GM23338 (cell line): Measurements from ENCODE around the gene TTC16. TPM values are rescaled to one million over a fixed set of nuclear protein-coding genes. Genes with fewer than 3 reads are reported as not detected.

Source experiments
- ATAC-seq: fragments of 200-7000 bp; cut with Tn5 transposase; 3 replicates; pipeline ENCODE4 v1.9.1; 2020
- DNase-seq: peaks from one replicate; pipeline ENCODE4 v3.0.0-alpha.2; 2015; ENCODE audit warnings: low spot score
- H2AFZ ChIP-seq: fragments of 200-600 bp; sonication (generic); 2 replicates; pipeline ENCODE4 v1.8.0; 2016; ENCODE audit warnings: antibody characterized with exemption, mild to moderate bottlenecking, moderate library complexity
- H3F3A ChIP-seq: fragments of 200-600 bp; sonication (generic); replicated peaks from 2 replicates; pipeline ENCODE4 v1.8.0; 2017; ENCODE audit warnings: antibody characterized with exemption, mixed run types, low read depth
- H3K27ac ChIP-seq: fragments of 200-600 bp; sonication (generic); 2 replicates; pipeline ENCODE4 v1.6.1; 2016; ENCODE audit warnings: low read depth
- H3K27me3 ChIP-seq: fragments of 200-600 bp; sonication (generic); 2 replicates; pipeline ENCODE4 v1.8.0; 2016; ENCODE audit warnings: mild to moderate bottlenecking, mixed run types, moderate library complexity; ENCODE audit not compliant: insufficient read depth
- H3K36me3 ChIP-seq: fragments of 200-600 bp; sonication (generic); 2 replicates; pipeline ENCODE4 v1.8.0; 2016; ENCODE audit warnings: mild to moderate bottlenecking; ENCODE audit not compliant: insufficient read depth
- H3K4me1 ChIP-seq: fragments of 200-600 bp; sonication (generic); 2 replicates; pipeline ENCODE4 v1.8.0; 2016; ENCODE audit warnings: mild to moderate bottlenecking, moderate library complexity; ENCODE audit not compliant: insufficient read depth
- H3K4me2 ChIP-seq: fragments of 200-600 bp; sonication (generic); 2 replicates; pipeline ENCODE4 v1.7.1; 2017; ENCODE audit warnings: mixed run types
- H3K4me3 ChIP-seq: fragments of 200-600 bp; sonication (generic); 2 replicates; pipeline ENCODE4 v1.6.1; 2016; ENCODE audit warnings: mixed run types
- H3K79me2 ChIP-seq: fragments of 200-600 bp; sonication (generic); replicated peaks from 2 replicates; pipeline ENCODE4 v1.8.0; 2017; ENCODE audit warnings: mild to moderate bottlenecking; ENCODE audit not compliant: insufficient read depth
- H3K9me2 ChIP-seq: fragments of 200-600 bp; sonication (generic); 2 replicates; pipeline ENCODE4 v1.8.0; 2017; ENCODE audit not compliant: insufficient read depth
- H4K20me1 ChIP-seq: fragments of 200-600 bp; sonication (generic); replicated peaks from 2 replicates; pipeline ENCODE4 v1.8.0; 2017; ENCODE audit warnings: mild to moderate bottlenecking; ENCODE audit not compliant: insufficient read depth
- H3K27ac Mint-ChIP-seq: 2 replicates; pipeline ENCODE4 v1.8.0; 2020; ENCODE audit warnings: inconsistent platforms, mild to moderate bottlenecking, moderate library complexity, mixed read lengths
- H3K27me3 Mint-ChIP-seq: 3 replicates; pipeline ENCODE4 v1.8.0; 2022; ENCODE audit warnings: low read depth, mild to moderate bottlenecking, moderate library complexity, mixed read lengths, inconsistent platforms; ENCODE audit not compliant: insufficient read depth, poor library complexity
- H3K36me3 Mint-ChIP-seq: 3 replicates; pipeline ENCODE4 v1.8.0; 2021; ENCODE audit warnings: low read depth, mild to moderate bottlenecking, inconsistent platforms, moderate library complexity, mixed read lengths
- H3K4me1 Mint-ChIP-seq: 3 replicates; pipeline ENCODE4 v1.8.0; 2020; ENCODE audit warnings: mild to moderate bottlenecking, inconsistent platforms, mixed read lengths
- H3K4me3 Mint-ChIP-seq: 3 replicates; pipeline ENCODE4 v1.8.0; 2021; ENCODE audit warnings: moderate library complexity, mild to moderate bottlenecking, inconsistent platforms, mixed read lengths
- H3K9me3 Mint-ChIP-seq: 3 replicates; pipeline ENCODE4 v1.8.0; 2020; ENCODE audit warnings: moderate library complexity, mild to moderate bottlenecking, inconsistent platforms, mixed read lengths
- CREB1 ChIP-seq: fragments of 250-450 bp; sonication (Bioruptor Pico); IDR thresholded peaks from 2 replicates; pipeline ENCODE4 v1.5.0; 2020; ENCODE audit warnings: low read depth, mild to moderate bottlenecking, moderate library complexity
- CTCF ChIP-seq, 2 experiments: fragments of 200-600 bp in 1 of 2; sonication (generic) in 1 of 2; conservative IDR thresholded peaks; 2 replicates each; pipeline versions ENCODE4 v1.5.1 to v1.6.1; 2016 to 2017; ENCODE audit warnings: antibody characterized with exemption in 2 of 2, low read depth in 2 of 2, mild to moderate bottlenecking in 2 of 2, moderate library complexity in 1 of 2
- EZH2 ChIP-seq: fragments of 200-600 bp; sonication (generic); IDR thresholded peaks from one replicate; pipeline ENCODE4 v1.8.0; 2017; ENCODE audit warnings: antibody characterized with exemption, mild to moderate bottlenecking, low read depth; ENCODE audit not compliant: unreplicated experiment
- EZH2phosphoT487 ChIP-seq: fragments of 200-600 bp; sonication (generic); IDR thresholded peaks from one replicate; pipeline ENCODE4 v1.8.1; 2018; ENCODE audit warnings: antibody characterized with exemption; ENCODE audit not compliant: unreplicated experiment
- POLR2AphosphoS5 ChIP-seq: IDR thresholded peaks from 2 replicates; pipeline ENCODE4 v1.6.1; 2016; ENCODE audit warnings: antibody characterized with exemption, low read depth
- STAT1 ChIP-seq: IDR thresholded peaks from one replicate; pipeline ENCODE4 v1.6.1; 2016; ENCODE audit warnings: antibody characterized with exemption; ENCODE audit not compliant: unreplicated experiment
- ZNF331 ChIP-seq: fragments of 250-450 bp; sonication (Bioruptor Pico); IDR thresholded peaks from 2 replicates; pipeline ENCODE4 v1.5.0; 2020; ENCODE audit warnings: low read depth, mild to moderate bottlenecking, moderate library complexity
- ZNF462 ChIP-seq: fragments of 250-450 bp; sonication (Bioruptor Pico); IDR thresholded peaks from 2 replicates; pipeline ENCODE4 v1.5.0; 2020; ENCODE audit warnings: mild to moderate bottlenecking, moderate library complexity
- polyA plus RNA-seq: library from polyadenylated mRNA; unstranded; fragments of >200 nt; fragmentation: Nextera tagmentation; extraction: Ambion mirVana; gene quantifications from 2 replicates; pipeline ENCODE4 v1.2.1, GENCODE V29; 2016
- total RNA-seq: library from RNA; depleted of rRNA; stranded (reverse); fragments of >200 nt; shearing (Covaris generic); gene quantifications from 2 replicates; pipeline ENCODE4 v1.2.3, GENCODE V29; 2014
- TF ChIP-seq, protein P1 (sequence below): IDR thresholded peaks from one replicate; pipeline ENCODE4 v1.6.1; 2018; ENCODE audit warnings: antibody characterized with exemption; ENCODE audit not compliant: unreplicated experiment

Gene TTC16
- total and polyA plus RNA-seq, 2 experiments from 2014 or later, result not detected

DNA sequence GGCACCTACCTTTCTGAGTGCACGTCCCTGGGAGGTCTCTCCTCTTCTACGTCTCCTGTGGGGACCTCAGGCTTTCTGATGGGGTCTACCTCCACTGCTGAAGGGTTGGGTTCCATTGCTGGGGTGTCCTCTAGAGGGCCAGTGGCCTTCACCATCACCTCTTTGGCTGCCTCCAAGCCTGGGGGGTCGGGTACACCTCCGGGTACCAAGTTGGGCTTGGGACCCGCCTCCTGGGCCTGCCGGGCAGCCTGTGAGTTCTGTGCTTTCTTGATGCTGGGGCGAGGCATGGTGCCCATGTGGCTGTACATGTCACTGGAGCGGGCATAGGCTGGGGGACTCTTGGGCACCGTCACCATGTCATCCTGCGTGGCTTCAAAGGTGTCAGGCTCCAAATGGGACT lies 58.1 kb downstream of the TTC16 start (continued):
- no peak for TF ChIP-seq ZNF462 (CRISPR knock-in tag)

GRCh38 chr9:127776195-127776923 lies 60.5 kb downstream of the TTC16 start:
- peak; percentile 87 for DNase-seq
- Mint-ChIP-seq H3K4me3 (no peak overlapping the region; the same call in 2 of the 3 replicates), H3K36me3 (no peaks in the 10 kb centered on the region; the same call in 2 of the 3 replicates)
- TF ChIP-seq POLR2AphosphoS5 (no peak), EZH2phosphoT487 (no peak), ZNF331 (CRISPR knock-in tag) (no peak), CREB1 (CRISPR knock-in tag) (no peak), CTCF (conservative IDR thresholded peaks at IDR 0.05; ENCODE audit: low read depth in 2 of 2) (no peak), STAT1 (no peak), EZH2 (no peak)
- TF ChIP-seq, protein P1, sequence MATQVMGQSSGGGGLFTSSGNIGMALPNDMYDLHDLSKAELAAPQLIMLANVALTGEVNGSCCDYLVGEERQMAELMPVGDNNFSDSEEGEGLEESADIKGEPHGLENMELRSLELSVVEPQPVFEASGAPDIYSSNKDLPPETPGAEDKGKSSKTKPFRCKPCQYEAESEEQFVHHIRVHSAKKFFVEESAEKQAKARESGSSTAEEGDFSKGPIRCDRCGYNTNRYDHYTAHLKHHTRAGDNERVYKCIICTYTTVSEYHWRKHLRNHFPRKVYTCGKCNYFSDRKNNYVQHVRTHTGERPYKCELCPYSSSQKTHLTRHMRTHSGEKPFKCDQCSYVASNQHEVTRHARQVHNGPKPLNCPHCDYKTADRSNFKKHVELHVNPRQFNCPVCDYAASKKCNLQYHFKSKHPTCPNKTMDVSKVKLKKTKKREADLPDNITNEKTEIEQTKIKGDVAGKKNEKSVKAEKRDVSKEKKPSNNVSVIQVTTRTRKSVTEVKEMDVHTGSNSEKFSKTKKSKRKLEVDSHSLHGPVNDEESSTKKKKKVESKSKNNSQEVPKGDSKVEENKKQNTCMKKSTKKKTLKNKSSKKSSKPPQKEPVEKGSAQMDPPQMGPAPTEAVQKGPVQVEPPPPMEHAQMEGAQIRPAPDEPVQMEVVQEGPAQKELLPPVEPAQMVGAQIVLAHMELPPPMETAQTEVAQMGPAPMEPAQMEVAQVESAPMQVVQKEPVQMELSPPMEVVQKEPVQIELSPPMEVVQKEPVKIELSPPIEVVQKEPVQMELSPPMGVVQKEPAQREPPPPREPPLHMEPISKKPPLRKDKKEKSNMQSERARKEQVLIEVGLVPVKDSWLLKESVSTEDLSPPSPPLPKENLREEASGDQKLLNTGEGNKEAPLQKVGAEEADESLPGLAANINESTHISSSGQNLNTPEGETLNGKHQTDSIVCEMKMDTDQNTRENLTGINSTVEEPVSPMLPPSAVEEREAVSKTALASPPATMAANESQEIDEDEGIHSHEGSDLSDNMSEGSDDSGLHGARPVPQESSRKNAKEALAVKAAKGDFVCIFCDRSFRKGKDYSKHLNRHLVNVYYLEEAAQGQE, result no peak

More at GRCh38 chr9:127776195-127776923, 60.5 kb downstream of the TTC16 start:
- H4K20me1 ChIP-seq, result no peaks in the 10 kb centered on the region
- no peaks in the 10 kb centered on the region for H3K79me2 ChIP-seq
- peak overlapping the region; percentile 80 for H2AFZ ChIP-seq
- H3K27me3 ChIP-seq, result no peaks in the 10 kb centered on the region
- H3K4me1 ChIP-seq, result peaks cover 9% of the 10 kb centered on the region
- no peaks in the 10 kb centered on the region for H3K9me2 ChIP-seq
- peaks cover 11% of the 10 kb centered on the region for H3K27me3 Mint-ChIP-seq
- H3K27ac ChIP-seq, result no peak overlapping the region
- H3K9me3 Mint-ChIP-seq, result peaks cover 2% of the 10 kb centered on the region; the same call in 1 of the 3 replicates
- no peaks in the 10 kb centered on the region for H3K36me3 ChIP-seq
- H3K4me3 ChIP-seq, result no peak overlapping the region
- peak overlapping the region; percentile 59; the same call in 1 of the 2 replicates for H3K27ac Mint-ChIP-seq
- peak overlapping the region; percentile 60; the same call in 1 of the 2 replicates for H3K4me2 ChIP-seq
- H3K4me1 Mint-ChIP-seq, result peaks cover 24% of the 10 kb centered on the region
- H3F3A ChIP-seq, result peaks cover 11% of the 10 kb centered on the region; the same call in 1 of the 2 replicates
- peak; percentile 20 for ATAC-seq
